Suprapubic skin (tissue), 4 donors: ENCODE data around the gene BAG3.

Source experiments
- CTCF ChIP-seq, 2 donors: fragments of 200-600 bp in 1 of 2; fragments of 450-650 bp in 1 of 2; sonication (generic) in 1 of 2; IDR thresholded peaks; one replicate each; pipeline ENCODE4 v1.5.1; 2016 to 2019; ENCODE audit warnings: antibody characterized with exemption in 2 of 2, mild to moderate bottlenecking in 1 of 2, moderate library complexity in 1 of 2
- EP300 ChIP-seq: sonication (generic); formaldehyde crosslinking; IDR thresholded peaks from one replicate; pipeline ENCODE4 v1.6.1; 2017; ENCODE audit warnings: antibody characterized with exemption
- POLR2A ChIP-seq, 2 donors: fragments of 450-650 bp; IDR thresholded peaks; one replicate each; pipeline ENCODE4 v1.6.1; 2017; ENCODE audit warnings: antibody characterized with exemption in 2 of 2, mild to moderate bottlenecking in 2 of 2, moderate library complexity in 2 of 2
- POLR2AphosphoS5 ChIP-seq, 3 donors: sonication (generic); formaldehyde crosslinking; IDR thresholded peaks; one replicate each; pipeline ENCODE4 v1.6.1; 2017; ENCODE audit warnings: antibody characterized with exemption in 3 of 3

- TF ChIP-seq CTCF (IDR thresholded peaks at IDR 0.05) (no peak), POLR2A (IDR thresholded peaks at IDR 0.05) (no peak), POLR2AphosphoS5 (IDR thresholded peaks at IDR 0.05) (no peak), EP300 (no peak)
Observed at GRCh38 chr10:119644994-119645393, 6.2 kb upstream of the BAG3 start.
